ENCODE measurements around the gene PUS7L.
"Not testable (repeated sequence)": the region's sequence is repeated elsewhere in the genome, so short reads cannot be mapped to it uniquely, and the experiment has no call there.

The PUS7L gene

GRCh38 chr12:43758728-43759563 lies at the start of gene PUS7L, which contains the start of gene IRAK4:
TSS of gene PUS7L (minus strand) at chr12:43758790. CDS start at chr12:43755245, 3,545 bp downstream.
TSS of gene IRAK4 (plus strand) at chr12:43758951. CDS start at chr12:43768112, 9,161 bp downstream.
- DNase-seq (ENCODE audit: low spot score), result peak; percentile 99

DNA sequence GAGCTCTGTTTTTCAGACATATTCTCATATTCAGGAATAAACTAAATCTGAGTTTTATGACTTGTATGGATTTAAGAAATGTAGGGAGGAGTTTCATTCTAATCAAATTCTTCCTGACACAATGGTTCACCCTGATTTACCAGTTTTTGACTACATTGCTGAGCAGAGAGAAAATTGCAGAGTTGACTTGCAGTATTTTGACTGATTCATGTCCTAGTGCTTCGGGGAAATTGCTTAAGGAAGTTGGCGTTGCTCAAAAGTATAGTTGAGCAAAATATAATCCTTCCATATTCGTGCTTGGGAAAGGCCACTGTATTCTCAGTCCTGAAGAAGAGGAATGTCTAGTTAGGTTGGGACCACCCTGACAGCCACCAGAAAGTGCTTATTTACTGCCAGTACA lies 48.8 kb upstream of the PUS7L start:
- DNase-seq (ENCODE audit: low spot score), result peak; percentile 6

DNA sequence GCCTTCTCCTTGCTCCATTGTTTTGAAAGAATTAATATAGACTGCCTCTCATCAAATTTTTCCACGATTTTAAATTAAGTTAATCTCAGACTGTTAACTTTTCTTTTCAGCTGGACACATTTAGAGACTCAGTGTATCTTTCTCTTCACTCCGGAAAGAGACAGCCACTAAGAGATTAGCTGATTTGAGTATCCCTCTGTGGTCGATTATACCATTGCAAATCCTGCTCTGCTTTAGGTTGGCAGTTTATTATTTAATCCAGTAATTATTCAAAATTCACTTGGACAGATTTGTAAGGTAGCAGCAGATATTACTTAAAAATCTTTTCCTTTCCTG lies 48.1 kb upstream of the PUS7L start:
- DNase-seq (ENCODE audit: low spot score), result no peak

GRCh38 chr12:43805860-43806736 lies 47.5 kb upstream of the PUS7L start, which contains the start of gene TWF1:
TSS of gene TWF1 (minus strand) at chr12:43806317. CDS start at chr12:43806245, 72 bp downstream.
- peak; percentile 85 for DNase-seq (ENCODE audit: low spot score)

DNA sequence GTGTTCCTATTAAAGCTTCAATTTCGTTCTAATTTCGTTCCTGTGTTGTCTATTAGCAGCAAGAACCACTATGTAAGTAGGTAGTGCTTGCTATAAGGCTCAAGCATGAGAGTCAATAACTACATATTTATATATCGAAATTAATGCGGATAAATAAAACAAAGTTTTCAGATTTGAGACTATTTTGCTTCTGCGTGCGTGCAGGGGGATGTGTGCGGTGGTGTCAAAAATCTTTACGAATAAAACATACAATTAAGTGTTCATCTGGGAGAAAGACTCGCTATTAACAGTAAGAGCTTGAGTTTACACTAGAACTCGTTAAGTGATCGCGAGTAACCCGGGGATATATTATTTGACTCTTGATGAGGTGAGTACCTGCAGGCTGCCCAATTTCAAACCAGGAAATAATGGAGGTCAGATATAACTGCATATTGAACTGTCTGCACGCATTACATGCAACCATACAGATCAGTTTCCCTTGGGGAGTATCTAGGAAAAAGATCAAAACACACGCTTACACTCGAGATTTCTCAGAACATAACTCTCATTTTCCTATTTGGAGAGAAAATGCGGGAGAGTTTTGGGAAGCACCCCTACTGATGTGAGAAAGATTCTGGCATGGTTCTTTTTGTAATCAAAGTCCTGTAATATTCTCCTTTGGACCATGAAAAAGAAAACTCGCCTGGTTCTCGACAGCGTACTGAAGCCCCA lies 46.7 kb upstream of the PUS7L start:
- DNase-seq (ENCODE audit: low spot score), result peak; percentile 57

- DNase-seq (ENCODE audit: low spot score), result no peak
These were observed 39.1 kb upstream of the PUS7L start for GRCh38 chr12:43797561-43798217.

DNA sequence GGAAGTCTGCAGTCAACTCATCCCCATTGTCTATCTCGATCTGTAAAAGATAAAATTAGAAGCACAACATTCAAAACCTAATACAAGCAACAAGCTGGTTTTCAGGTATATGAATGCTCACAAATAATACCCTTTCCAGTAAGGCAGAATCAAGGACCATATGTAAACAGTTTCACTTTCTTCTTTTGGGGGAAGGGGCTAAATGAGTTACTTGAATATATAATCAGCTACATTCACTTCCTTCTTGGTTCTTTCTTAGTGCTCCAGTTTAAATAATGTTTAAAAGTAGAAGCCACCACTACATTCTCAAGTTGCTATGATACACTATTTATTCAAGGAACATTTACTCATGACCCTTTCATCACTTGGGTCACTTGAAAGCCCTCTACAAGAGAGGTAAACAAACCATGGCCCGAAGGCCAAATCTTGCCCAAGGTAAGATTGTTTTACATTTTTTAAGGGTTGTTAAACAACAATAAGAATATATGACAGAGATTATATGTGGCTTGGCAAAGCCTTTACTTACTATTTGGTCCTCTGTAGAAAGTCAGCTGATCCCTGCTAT lies 37.2 kb upstream of the PUS7L start:
- DNase-seq (ENCODE audit: low spot score), result no peak

- peak; percentile 54 for DNase-seq (ENCODE audit: low spot score)
These were observed 31.4 kb upstream of the PUS7L start for GRCh38 chr12:43789941-43790340.

DNA sequence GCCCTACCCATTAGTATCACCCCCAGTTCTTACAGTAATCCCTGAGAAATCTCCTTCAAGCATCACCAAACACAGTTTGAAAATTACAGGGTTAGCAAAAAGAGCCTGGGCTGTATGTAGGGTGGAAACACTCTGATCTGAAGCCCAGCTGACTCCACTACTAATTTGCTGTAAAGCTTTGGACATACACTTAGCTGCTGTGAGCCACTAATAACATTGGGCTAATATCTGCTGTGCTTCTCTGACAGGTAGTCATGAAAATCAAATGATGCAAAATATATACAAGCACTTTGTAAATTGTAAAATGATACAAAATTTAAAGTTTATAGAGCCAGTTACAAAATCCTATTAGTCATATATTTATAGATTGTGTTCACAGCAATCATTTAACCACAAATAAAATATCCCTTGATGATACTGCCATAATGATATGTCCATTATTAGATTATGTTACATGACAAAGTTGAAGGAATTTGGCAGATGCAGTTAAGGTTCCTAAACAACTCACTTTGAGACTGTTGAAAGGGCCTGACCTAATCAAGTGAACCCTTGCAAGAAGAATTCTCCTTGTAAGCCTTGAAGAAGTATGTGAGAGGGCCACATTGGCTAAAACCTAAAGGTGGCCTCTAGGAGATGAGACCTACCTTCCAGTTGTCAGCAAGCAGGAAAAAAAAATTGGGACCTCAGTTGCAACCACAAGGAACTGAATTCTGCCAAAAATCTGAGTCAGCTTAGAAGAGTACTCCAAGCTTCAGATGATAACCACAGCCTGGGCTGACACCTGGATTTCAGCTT lies 28.5 kb upstream of the PUS7L start:
- no peak for DNase-seq (ENCODE audit: low spot score)

DNA sequence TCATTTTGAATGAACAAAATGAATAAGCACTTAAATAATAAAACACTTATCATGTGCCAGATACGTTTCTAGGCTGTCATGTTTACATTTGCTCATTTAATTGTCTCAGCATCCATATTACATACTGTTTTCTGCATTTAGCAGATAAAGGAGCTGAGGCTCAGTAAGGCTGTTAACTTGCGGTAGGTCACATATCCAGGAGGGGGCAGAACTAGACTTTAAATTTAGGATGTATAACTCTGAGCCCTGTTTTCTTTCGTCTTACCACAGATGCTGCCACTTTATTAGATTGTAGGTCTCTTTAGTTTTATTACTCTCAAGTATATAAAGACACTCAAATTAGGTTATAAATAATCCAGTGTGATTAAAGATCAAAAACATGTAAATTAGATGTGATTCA lies 17.9 kb upstream of the PUS7L start:
- peak; percentile 58 for DNase-seq (ENCODE audit: low spot score)

DNA sequence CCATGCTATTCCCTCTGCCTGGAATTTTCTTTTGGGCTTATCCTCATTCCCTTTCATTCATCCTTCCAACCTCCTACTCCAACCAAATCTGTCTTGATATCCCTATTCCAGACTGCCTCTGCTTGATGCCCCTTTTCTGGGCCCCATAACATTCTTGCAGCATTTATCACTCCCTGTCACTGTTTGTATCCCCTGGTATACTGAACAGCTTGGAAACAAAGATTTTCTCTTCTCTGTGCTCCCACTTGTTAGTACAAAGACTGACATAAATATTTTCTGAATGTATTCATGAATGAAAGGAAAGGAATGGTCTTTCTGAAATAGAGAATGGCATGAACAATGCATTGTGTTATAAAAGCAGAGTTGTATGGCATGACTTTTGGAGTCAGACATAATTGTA lies 7.7 kb upstream of the PUS7L start:
- no peak for DNase-seq (ENCODE audit: low spot score)

- DNase-seq (ENCODE audit: low spot score), result no peak
These were observed 5.9 kb upstream of the PUS7L start for GRCh38 chr12:43764528-43764927.

GRCh38 chr12:43763769-43764168 lies 5.2 kb upstream of the PUS7L start:
- no peak for DNase-seq (ENCODE audit: low spot score)

DNA sequence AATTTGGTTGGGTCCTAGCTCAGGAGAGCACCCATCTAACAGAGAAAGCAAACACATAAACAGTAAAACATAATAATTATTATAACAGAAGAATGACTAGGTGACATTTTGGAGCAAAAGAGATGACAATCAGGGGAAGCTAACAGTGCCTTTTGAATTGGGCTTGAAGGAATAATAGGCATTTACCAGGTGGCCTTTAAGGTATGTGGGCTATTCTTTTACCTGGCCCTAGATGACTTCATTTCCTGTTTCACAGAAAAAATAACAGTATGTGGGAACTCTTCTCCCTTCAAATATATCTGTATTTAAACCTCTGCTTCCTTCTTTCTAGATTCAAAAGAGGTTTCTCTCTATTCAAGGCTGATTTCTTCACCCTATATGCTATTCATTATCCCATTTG lies 4.0 kb upstream of the PUS7L start:
- DNase-seq (ENCODE audit: low spot score), result no peak

- DNase-seq (ENCODE audit: low spot score), result no peak
These were observed 2.9 kb upstream of the PUS7L start for GRCh38 chr12:43761500-43761899.

DNA sequence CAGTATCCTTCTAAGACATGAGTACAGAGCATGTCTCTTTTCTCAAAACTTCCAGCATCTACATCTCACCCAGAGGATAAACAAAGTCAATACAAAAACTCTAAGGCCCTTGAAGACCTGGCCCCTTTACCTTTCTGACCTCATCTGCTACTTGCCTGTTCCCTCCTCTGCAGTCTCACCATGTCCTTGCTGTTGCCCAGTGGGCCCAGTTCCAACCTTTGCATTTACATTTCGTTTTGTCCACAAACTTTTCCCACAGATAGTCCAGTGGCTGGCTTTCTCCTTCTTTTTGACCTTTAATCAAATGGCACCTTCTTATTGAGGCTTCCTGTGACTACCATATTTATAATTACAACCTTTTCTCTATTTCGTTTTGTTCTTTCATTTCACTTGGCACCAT lies 1.8 kb upstream of the PUS7L start:
- no peak for DNase-seq (ENCODE audit: low spot score)

- no peak for DNase-seq (ENCODE audit: low spot score)
These were observed 303 bp downstream of the PUS7L start for GRCh38 chr12:43758247-43758727.

DNA sequence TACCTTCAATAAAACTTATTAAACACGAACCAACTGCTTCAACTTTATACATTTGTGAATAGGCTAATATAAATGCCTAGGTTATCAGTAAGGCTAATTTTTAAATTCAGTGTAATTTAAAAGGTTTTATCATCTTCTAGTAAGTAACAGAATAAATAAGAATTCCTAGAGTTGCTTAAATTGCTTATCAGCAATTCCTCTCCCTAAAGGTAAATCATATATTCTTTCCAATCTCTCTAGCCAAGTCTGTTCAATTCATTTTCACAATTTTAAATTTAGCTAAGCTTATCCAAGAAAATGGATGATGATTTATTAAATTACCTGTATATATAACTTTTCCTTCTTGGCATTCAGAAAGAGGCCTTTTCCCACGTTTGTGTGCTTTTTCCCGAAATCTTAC lies 4.6 kb downstream of the PUS7L start:
- DNase-seq (ENCODE audit: low spot score), result no peak

DNA sequence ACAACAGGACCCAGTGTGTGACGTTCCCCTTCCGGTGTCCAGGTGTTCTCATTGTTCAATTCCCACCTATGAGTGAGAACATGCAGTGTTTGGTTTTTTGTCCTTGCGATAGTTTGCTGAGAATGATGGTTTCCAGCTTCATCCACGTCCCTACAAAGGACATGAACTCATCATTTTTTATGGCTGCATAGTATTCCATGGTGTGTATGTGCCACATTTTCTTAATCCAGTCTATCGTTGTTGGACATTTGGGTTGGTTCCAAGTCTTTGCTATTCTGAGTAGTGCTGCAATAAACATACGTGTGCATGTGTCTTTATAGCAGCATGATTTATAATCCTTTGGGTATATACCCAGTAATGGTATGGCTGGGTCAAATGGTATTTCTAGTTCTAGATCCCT lies 7.2 kb downstream of the PUS7L start:
- DNase-seq (ENCODE audit: low spot score), result not testable (repeated sequence)

GRCh38 chr12:43750814-43751213 lies 7.8 kb downstream of the PUS7L start:
- no peak for DNase-seq (ENCODE audit: low spot score)

All from NAMALWA (cell line).